Thyroid gland (tissue), 4 donors: ENCODE measurements around the gene PIP5KL1.

Experiments used
- POLR2A ChIP-seq, 2 donors: fragments of 450-650 bp; IDR thresholded peaks; one replicate each; pipeline ENCODE4 v1.6.1; 2017; ENCODE audit warnings: antibody characterized with exemption in 2 of 2, mild to moderate bottlenecking in 2 of 2, moderate library complexity in 1 of 2
- TF ChIP-seq, protein P1 (sequence below), 6 experiments: fragments of 200-600 bp in 3 of 6; fragments of 450-650 bp in 3 of 6; sonication (generic) in 3 of 6; IDR thresholded peaks; one replicate each; pipeline ENCODE4 v1.5.1; 2016 to 2019; ENCODE audit warnings: antibody characterized with exemption in 6 of 6, mild to moderate bottlenecking in 2 of 6, inconsistent platforms in 1 of 6, moderate library complexity in 1 of 6

GRCh38 chr9:127873886-127874285 is 56.7 kb downstream of the PIP5KL1 start:
- TF ChIP-seq, protein P1, sequence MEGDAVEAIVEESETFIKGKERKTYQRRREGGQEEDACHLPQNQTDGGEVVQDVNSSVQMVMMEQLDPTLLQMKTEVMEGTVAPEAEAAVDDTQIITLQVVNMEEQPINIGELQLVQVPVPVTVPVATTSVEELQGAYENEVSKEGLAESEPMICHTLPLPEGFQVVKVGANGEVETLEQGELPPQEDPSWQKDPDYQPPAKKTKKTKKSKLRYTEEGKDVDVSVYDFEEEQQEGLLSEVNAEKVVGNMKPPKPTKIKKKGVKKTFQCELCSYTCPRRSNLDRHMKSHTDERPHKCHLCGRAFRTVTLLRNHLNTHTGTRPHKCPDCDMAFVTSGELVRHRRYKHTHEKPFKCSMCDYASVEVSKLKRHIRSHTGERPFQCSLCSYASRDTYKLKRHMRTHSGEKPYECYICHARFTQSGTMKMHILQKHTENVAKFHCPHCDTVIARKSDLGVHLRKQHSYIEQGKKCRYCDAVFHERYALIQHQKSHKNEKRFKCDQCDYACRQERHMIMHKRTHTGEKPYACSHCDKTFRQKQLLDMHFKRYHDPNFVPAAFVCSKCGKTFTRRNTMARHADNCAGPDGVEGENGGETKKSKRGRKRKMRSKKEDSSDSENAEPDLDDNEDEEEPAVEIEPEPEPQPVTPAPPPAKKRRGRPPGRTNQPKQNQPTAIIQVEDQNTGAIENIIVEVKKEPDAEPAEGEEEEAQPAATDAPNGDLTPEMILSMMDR (IDR thresholded peaks at IDR 0.05): no peak
- no peak for TF ChIP-seq POLR2A (IDR thresholded peaks at IDR 0.05)
